WTC11 (cell line): ENCODE measurements around the gene FGF12.

ENCODE experiments used
- ETV6 ChIP-seq: sonication (generic); formaldehyde crosslinking; IDR thresholded peaks from 2 replicates; pipeline ENCODE4 v1.8.1; 2022; ENCODE audit warnings: mild to moderate bottlenecking, missing genetic modification reagents
- TF ChIP-seq, protein P1 (sequence below): fragments of 200-600 bp; IDR thresholded peaks from 2 replicates; pipeline ENCODE4 v1.8.0; 2022; ENCODE audit warnings: antibody characterized with exemption
- TF ChIP-seq, protein P2 (sequence below): sonication (generic); formaldehyde crosslinking; IDR thresholded peaks from 2 replicates; pipeline ENCODE4 v1.8.1; 2022; ENCODE audit warnings: mild to moderate bottlenecking, missing genetic modification reagents, moderate library complexity, borderline replicate concordance
- TF ChIP-seq, protein P3 (sequence below): sonication (generic); formaldehyde crosslinking; conservative IDR thresholded peaks from 2 replicates; pipeline ENCODE4 v1.8.1; 2022; ENCODE audit warnings: mild to moderate bottlenecking, missing genetic modification reagents

DNA sequence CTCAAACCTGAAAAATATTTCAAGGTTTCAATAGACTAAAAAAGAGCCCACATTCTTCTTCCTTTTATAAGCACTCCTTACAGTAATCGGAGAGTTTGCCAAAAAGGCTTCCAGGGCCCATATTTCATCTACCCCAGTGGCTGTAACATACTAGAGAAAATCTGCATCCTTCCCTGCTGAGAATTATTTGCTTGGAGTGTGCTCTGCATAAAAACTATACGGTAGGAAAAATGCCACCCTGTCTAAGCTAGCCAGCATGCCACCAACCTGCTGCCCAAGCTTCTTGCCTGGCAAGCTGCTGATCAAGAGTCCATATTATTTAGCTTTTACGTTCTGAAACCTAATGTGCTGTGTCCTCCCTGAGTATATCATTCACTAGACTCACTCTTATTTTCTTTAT is 107.1 kb downstream of the FGF12 start:
- TF ChIP-seq, protein P1, sequence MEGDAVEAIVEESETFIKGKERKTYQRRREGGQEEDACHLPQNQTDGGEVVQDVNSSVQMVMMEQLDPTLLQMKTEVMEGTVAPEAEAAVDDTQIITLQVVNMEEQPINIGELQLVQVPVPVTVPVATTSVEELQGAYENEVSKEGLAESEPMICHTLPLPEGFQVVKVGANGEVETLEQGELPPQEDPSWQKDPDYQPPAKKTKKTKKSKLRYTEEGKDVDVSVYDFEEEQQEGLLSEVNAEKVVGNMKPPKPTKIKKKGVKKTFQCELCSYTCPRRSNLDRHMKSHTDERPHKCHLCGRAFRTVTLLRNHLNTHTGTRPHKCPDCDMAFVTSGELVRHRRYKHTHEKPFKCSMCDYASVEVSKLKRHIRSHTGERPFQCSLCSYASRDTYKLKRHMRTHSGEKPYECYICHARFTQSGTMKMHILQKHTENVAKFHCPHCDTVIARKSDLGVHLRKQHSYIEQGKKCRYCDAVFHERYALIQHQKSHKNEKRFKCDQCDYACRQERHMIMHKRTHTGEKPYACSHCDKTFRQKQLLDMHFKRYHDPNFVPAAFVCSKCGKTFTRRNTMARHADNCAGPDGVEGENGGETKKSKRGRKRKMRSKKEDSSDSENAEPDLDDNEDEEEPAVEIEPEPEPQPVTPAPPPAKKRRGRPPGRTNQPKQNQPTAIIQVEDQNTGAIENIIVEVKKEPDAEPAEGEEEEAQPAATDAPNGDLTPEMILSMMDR = no peak
- no peak for TF ChIP-seq ETV6 (CRISPR knock-in tag)
- TF ChIP-seq, protein P2, sequence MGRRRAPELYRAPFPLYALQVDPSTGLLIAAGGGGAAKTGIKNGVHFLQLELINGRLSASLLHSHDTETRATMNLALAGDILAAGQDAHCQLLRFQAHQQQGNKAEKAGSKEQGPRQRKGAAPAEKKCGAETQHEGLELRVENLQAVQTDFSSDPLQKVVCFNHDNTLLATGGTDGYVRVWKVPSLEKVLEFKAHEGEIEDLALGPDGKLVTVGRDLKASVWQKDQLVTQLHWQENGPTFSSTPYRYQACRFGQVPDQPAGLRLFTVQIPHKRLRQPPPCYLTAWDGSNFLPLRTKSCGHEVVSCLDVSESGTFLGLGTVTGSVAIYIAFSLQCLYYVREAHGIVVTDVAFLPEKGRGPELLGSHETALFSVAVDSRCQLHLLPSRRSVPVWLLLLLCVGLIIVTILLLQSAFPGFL (CRISPR knock-in tag) = no peak
- TF ChIP-seq, protein P3, sequence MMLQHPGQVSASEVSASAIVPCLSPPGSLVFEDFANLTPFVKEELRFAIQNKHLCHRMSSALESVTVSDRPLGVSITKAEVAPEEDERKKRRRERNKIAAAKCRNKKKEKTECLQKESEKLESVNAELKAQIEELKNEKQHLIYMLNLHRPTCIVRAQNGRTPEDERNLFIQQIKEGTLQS (CRISPR knock-in tag) = no peak
